Activated naive CD4-positive, alpha-beta T cell treated with anti-CD3 and anti-CD28 coated beads for 36 hours (primary cell): ENCODE results near the gene SDHD. TPM values are rescaled to one million over a fixed set of nuclear protein-coding genes. Genes with fewer than 3 reads are reported as not detected.
"Not testable (repeated sequence)": the region's sequence is repeated elsewhere in the genome, so short reads cannot be mapped to it uniquely, and the experiment has no call there.

Source experiments
- CTCF ChIA-PET: fragments of 350-600 bp; sonication (Branson Sonifier 250); formaldehyde crosslinking; loops from one replicate; lab custom pipeline; 2021; ENCODE audit warnings: antibody characterized with exemption; lab: Charles Lee
- DNase-seq: peaks from one replicate; pipeline ENCODE4 v3.0.0-alpha.2; 2020
- H3K27ac Mint-ChIP-seq: one replicate; pipeline ENCODE4 v1.8.0; 2021; ENCODE audit warnings: mild to moderate bottlenecking, mixed read lengths
- H3K27me3 Mint-ChIP-seq: one replicate; pipeline ENCODE4 v1.8.0; 2021; ENCODE audit warnings: low read depth, mixed read lengths
- H3K36me3 Mint-ChIP-seq: one replicate; pipeline ENCODE4 v1.8.0; 2021; ENCODE audit warnings: low read depth, mixed read lengths
- H3K4me1 Mint-ChIP-seq: one replicate; pipeline ENCODE4 v1.8.0; 2021; ENCODE audit warnings: low read depth, mixed read lengths
- H3K4me3 Mint-ChIP-seq: one replicate; pipeline ENCODE4 v1.8.0; 2021; ENCODE audit warnings: mild to moderate bottlenecking, moderate library complexity, mixed read lengths
- H3K9me3 Mint-ChIP-seq: one replicate; pipeline ENCODE4 v1.8.0; 2021; ENCODE audit warnings: mixed read lengths
- intact Hi-C: fragments of 100-400 bp; cut with micrococcal nuclease; formaldehyde crosslinking; loops from one replicate; pipeline ENCODE4 v1.15.1; 2023
- total RNA-seq, 2 experiments: library from RNA; stranded (reverse); gene quantifications; one replicate each; pipeline ENCODE4 v1.2.3, GENCODE V29; 2021

The SDHD gene
- total RNA-seq, 2 experiments from 2014 or later: 101 to 115 TPM

DNA sequence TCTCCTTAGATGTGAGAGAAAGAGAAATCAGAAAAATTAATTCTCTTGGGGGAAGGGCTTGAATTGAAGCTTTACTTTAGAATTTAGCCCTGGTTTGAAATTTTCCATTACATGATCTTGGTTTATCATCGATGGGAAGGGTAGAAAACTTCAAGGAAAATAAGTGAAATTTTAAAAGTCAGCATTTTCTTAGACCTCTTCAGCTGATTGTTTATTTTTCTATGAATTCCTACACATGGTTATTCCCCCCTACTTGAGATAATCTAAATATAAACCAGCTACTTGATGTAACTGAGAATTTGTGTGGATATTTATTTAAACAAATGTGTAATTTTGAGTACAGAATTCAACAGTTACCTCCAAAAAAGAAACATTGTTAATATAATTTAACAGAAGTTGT lies 23.8 kb upstream of the SDHD start:
- Mint-ChIP-seq H3K36me3 (peaks cover 14% of the 10 kb centered on the region), H3K9me3 (no peaks in the 10 kb centered on the region), H3K27ac (no peak overlapping the region), H3K4me1 (no peaks in the 10 kb centered on the region), H3K4me3 (no peak overlapping the region), H3K27me3 (no peaks in the 10 kb centered on the region)
- DNase-seq: no peak
- intact Hi-C loops: no loop called here
- CTCF ChIA-PET: no interaction called here

DNA sequence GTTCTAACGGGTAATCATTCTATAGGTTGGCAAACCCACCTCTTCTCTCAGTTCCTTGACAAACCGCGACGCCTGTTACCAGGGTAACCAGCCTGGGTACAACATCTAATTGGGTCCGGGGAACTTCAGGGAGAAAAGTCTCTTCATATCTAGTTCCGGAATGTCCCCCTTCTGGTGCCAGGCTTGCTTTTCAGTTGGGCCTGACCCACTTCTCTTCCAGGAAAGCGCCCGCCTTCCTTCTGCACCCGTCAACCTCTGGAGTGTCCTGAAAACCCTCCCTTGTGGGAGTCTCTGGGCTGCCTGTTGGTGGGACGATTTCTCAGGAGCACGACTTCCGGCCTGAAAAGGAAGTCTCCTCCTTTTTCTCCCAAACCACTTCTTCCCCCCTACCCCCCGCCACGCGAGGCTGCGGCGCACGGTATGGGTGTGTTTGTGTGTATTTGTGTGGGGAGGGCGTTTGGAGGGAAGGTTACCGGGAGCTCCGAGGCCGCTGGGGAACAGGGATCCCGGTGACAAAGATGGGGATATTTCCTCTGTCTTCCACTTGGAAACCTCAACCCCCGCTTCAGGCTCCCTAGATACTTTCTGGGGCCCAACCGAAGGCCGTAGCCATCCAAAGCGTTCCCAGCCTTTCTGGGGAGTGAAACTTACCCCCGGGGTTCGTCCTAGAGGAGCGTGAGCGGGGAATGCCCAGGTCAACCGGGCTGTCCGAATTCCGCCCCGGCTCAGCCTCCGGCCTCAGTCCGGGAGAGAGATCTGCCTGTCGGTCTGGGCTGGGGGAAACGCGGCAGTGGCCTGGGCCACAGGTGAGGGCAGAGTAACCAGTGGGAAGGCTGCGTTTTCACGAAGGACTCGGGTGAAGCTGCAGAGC lies 12.5 kb upstream of the SDHD start, which contains the start of the genes NKAPD1 and PIH1D2:
NKAPD1 (plus strand) TSS at position 359 of the 871 bp plus-strand sequence. CDS start 1,276 bp downstream, outside the sequence.
PIH1D2 (minus strand) TSS at position 77 of the 871 bp plus-strand sequence. CDS start 843 bp downstream, outside the sequence.
- DNase-seq: peak; percentile 86
- Mint-ChIP-seq H3K36me3 (peaks cover 18% of the 10 kb centered on the region), H3K4me1 (peaks cover 28% of the 10 kb centered on the region), H3K4me3 (peak within 1 kb of the TSS; percentile 97), H3K9me3 (no peaks in the 10 kb centered on the region), H3K27me3 (peaks cover 6% of the 10 kb centered on the region), H3K27ac (peak within 1 kb of the TSS; percentile 97)
- CTCF ChIA-PET: interaction anchor here (0.9 to 1.5 kb wide), 2 partner anchors 13 to 146 kb away, joined by 4 read pairs; partner anchors contain the start of genes SDHD and TIMM8B
- intact Hi-C loops: loop anchor here (1.0 kb wide), 5 partner anchors 12 to 1240 kb away; partner anchors contain the start of genes CFAP68, DLAT, FDXACB1 and SDHD

DNA sequence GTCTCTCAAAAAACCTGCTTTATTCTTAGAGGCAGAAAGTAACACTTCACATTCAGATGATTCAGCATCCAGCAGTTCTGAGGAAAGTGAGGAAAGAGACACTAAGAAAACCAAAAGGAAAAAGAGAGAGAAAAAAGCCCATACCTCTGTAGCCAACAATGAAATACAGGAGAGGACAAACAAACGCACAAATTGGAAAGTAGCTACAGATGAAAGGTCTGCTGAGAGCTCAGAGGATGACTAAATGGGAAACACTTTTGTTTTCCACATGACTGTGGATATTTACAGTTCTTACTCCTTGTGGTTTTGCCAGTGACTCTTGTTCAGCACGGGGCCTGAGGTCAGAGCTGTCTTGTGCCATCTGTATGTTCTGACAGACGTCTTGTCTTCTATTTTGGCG lies 3.9 kb upstream of the SDHD start:
- Mint-ChIP-seq H3K9me3 (no peaks in the 10 kb centered on the region), H3K27ac (peak overlapping the region; percentile 68), H3K4me1 (peaks cover 47% of the 10 kb centered on the region), H3K27me3 (no peaks in the 10 kb centered on the region), H3K36me3 (peaks cover 51% of the 10 kb centered on the region), H3K4me3 (no peak overlapping the region)
- CTCF ChIA-PET: interaction anchor here (0.6 to 1.6 kb wide), 2 partner anchors 151 to 197 kb away, joined by 5 to 7 read pairs; no protein-coding TSS in a partner anchor
- intact Hi-C loops: loop anchor here (2.0 to 10.0 kb wide), 3 partner anchors 26 to 1692 kb away; partner anchors contain the start of genes CLDN25, SIK2 and ZW10
- DNase-seq: peak; percentile 34

DNA sequence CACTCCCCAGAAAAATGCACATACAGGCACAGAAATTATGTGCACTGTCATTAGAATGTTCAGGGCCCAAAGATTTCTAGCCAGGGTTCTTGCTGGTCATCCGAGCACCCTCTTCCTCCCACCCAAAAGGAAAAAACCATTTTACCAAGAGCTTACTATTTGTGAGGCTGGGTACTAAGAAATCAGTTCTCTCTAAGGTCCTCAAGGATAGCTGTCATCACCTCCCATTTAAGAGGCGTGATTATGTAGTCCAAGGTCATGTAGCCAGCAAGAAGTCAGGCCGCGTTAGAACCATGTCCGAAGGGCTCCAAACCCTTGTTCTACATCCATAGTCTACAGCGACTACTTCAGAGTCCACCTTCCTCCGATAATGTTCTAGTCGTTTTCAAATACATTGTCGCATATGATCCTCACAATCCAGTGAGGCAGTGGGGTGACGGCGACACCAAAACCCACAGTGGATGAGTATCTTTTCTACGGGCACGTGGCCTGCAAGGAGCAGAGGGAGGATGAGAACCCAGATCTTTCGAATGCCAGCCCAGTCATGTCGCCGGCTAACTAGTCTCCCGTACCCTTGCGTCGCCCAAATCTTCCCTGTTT lies 751 bp upstream of the SDHD start:
- no peaks in the 10 kb centered on the region for H3K9me3 Mint-ChIP-seq
- H3K4me3 Mint-ChIP-seq: peak overlapping the region; percentile 97
- intact Hi-C loops: loop anchor here (1.0 to 10.0 kb wide), 11 partner anchors 12 to 1689 kb away; partner anchors contain the start of genes ALG9, CFAP68, CLDN25 and DLAT
- CTCF ChIA-PET: interaction anchor here (0.7 to 1.3 kb wide), 2 partner anchors 11 to 29 kb away, joined by 3 to 4 read pairs; partner anchors contain the start of genes NKAPD1 and PIH1D2
- no peaks in the 10 kb centered on the region for H3K27me3 Mint-ChIP-seq
- peak; percentile 66 for DNase-seq
- H3K4me1 Mint-ChIP-seq: peaks cover 69% of the 10 kb centered on the region
- peaks cover 58% of the 10 kb centered on the region for H3K36me3 Mint-ChIP-seq
- peak overlapping the region; percentile 93 for H3K27ac Mint-ChIP-seq

DNA sequence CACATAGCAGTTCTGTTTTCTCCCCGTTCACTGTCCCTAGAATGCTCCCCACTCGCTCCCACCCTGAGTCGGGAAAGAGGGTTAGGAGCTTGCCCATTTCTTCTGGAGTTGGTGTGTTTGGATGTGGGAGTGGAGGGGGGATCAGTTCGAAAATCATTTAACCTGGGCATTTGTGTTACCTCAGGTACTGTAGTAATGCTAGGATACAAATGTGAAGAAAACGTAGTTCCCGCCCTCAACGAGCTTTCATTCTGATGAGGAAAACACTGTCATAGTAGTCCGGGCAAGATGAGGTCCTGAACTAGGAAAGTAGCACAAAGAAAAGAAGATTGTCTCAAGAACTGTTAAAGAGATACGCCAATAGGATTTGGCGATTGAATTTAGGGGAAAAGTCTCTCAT lies 539 bp downstream of the SDHD start:
- intact Hi-C loops: loop anchor here (2.0 to 10.0 kb wide), 4 partner anchors 38 to 1688 kb away; partner anchors contain the start of genes CLDN25, PPP2R1B, SIK2 and ZW10
- Mint-ChIP-seq H3K27ac (peak overlapping the region; percentile 93), H3K36me3 (peaks cover 61% of the 10 kb centered on the region), H3K4me3 (peak overlapping the region; percentile 97), H3K4me1 (peaks cover 64% of the 10 kb centered on the region), H3K27me3 (no peaks in the 10 kb centered on the region), H3K9me3 (no peaks in the 10 kb centered on the region)
- no peak for DNase-seq
- CTCF ChIA-PET: interaction anchor here (0.9 to 2.8 kb wide), 5 partner anchors 13 to 156 kb away, joined by 3 to 13 read pairs (median 3); partner anchors contain the start of genes NKAPD1 and PIH1D2

DNA sequence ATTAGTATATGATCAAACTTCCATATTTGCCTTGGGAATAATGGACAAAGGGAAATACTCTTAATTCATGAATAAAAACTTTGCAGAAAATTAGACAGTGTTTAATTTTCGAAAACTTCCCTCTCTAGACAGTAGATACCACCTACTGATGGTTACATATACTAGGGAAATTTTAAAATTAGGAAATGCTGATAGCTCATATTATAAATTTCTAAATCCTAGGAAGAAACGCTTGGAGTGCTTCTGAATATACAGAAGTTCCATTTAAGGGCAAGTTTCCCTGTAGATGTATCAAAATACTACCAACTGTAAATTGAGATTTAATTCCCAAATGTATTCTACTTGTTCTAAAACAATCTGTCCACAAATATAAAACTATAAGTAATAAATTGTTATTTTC lies 8.6 kb downstream of the SDHD start:
- CTCF ChIA-PET: interaction anchor here (0.6 kb wide), 1 partner anchor 1811 kb away, joined by 4 read pairs; no protein-coding TSS in a partner anchor
- intact Hi-C loops, H3K27ac Mint-ChIP-seq, H3K4me1 Mint-ChIP-seq, DNase-seq, H3K4me3 Mint-ChIP-seq, H3K27me3 Mint-ChIP-seq, H3K9me3 Mint-ChIP-seq: not testable (repeated sequence)
- H3K36me3 Mint-ChIP-seq: peaks cover 23% of the 10 kb centered on the region

DNA sequence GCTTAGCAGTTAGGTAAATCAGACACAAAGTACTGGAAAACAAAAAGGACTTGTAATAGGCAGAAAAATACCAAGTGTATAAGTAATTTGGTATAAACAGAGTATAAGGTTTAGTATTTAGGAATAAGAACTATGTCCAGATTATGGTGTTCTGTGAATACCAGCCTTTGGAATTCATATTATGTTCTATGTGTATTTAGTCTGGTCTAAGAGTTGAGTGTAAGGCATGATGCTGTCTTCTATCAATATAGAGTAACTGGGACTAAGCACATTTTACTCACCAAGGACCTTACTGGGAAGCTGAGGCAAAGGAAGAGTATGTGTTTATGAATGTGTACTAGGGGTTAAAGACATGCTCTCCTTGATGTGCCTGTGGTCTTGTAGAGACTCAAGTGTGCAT lies 9.5 kb downstream of the SDHD start:
- CTCF ChIA-PET: interaction anchor here (0.8 kb wide), 1 partner anchor 24 kb away, joined by 3 read pairs; no protein-coding TSS in a partner anchor
- no peaks in the 10 kb centered on the region for H3K9me3 Mint-ChIP-seq
- no peak overlapping the region for H3K27ac Mint-ChIP-seq
- peaks cover 18% of the 10 kb centered on the region for H3K36me3 Mint-ChIP-seq
- intact Hi-C loops: no loop called here
- DNase-seq: no peak
- H3K4me3 Mint-ChIP-seq: no peak overlapping the region
- H3K27me3 Mint-ChIP-seq: no peaks in the 10 kb centered on the region
- no peaks in the 10 kb centered on the region for H3K4me1 Mint-ChIP-seq

DNA sequence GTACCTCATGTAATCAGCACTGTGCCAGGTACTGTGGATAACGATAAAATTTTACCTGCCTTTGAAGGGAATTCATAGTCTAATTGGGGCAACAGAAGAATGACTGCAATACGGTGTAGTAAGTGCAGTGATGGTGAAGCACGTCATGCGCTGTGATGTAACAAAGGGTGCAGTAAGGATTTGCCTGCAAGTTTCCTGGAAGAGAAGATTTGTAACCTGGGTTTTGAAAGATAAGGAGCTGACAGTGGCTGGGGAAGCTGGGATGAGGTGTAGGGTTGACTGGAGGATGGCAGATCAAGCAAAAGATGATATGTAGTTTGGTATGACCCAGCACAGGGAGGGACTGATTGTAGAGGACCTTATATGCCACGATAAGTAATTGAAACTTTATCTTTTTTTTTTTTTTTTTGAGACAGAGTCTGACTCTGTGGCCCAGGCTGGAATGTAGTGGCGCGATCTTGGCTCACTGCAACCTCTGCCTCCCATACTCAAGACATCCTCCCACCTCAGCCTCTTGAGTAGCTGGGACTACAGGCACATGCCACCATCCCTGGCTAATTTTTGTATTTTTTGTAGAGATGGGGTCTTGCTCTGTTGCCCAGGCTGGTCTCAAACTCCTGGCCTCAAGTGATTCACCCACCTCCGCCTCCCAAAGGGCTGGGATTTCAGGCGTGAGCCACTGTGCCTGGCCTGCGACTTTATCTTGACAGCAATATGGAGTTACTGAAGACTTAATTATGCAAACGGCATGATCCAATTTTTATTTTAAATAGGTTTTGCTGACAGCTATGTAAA lies 11.3 kb downstream of the SDHD start:
- Mint-ChIP-seq H3K4me1 (no peaks in the 10 kb centered on the region), H3K27ac (no peak overlapping the region), H3K36me3 (peaks cover 11% of the 10 kb centered on the region), H3K9me3 (no peaks in the 10 kb centered on the region), H3K4me3 (no peak overlapping the region), H3K27me3 (no peaks in the 10 kb centered on the region)
- CTCF ChIA-PET: interaction anchor here (1.7 kb wide), 1 partner anchor 15 kb away, joined by 9 read pairs; no protein-coding TSS in a partner anchor
- no peak for DNase-seq
- intact Hi-C loops: no loop called here

DNA sequence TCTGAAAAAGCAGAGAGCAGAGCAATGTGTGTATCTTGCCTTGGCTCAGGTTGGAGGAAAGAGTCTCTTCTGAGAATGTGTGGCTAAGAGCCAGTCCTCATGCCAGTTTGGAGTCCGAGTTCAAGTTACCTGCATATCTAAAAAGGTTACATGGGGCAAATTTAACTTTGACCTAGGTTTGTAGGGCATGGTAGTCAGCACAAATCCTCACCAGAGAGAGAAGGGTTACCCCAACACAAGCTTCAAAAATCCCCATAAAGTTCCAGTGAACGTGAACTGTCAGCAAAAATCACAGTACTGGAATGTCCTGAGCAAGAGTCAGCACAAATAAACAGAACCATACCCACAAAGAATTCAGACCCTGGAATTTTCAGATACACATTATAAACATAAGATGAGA lies 13.8 kb downstream of the SDHD start:
- H3K9me3 Mint-ChIP-seq: no peaks in the 10 kb centered on the region
- no peak overlapping the region for H3K4me3 Mint-ChIP-seq
- intact Hi-C loops: no loop called here
- H3K36me3 Mint-ChIP-seq: peaks cover 7% of the 10 kb centered on the region
- no peak overlapping the region for H3K27ac Mint-ChIP-seq
- H3K4me1 Mint-ChIP-seq: peaks cover 2% of the 10 kb centered on the region
- DNase-seq: no peak
- CTCF ChIA-PET: interaction anchor here (1.0 kb wide), 1 partner anchor 14 kb away, joined by 6 read pairs; no protein-coding TSS in a partner anchor
- H3K27me3 Mint-ChIP-seq: no peaks in the 10 kb centered on the region

DNA sequence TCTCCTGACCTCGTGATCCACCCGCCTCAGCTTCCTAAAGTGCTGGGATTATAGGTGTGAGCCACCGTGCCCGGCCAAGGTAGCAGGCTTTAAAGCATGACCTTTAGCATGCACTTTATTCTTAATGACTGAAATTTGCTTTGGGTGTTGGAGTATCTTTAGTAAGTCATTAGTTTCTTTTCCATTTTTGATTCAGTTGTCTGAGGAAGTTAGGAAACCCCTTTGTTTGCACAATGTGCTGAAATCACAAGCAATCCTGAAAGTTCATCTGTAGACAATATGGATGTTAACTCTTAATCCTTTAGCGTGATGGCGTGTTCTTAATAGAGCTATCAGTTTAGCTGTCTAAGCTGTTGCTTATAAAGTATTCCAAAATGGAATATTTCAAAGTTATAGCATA lies 16.8 kb downstream of the SDHD start:
- CTCF ChIA-PET: interaction anchor here (1.0 to 1.8 kb wide), 4 partner anchors 9 to 485 kb away, joined by 3 to 9 read pairs (median 4); no protein-coding TSS in a partner anchor
- H3K27me3 Mint-ChIP-seq: no peaks in the 10 kb centered on the region
- no peak overlapping the region for H3K4me3 Mint-ChIP-seq
- H3K4me1 Mint-ChIP-seq: peaks cover 2% of the 10 kb centered on the region
- peaks cover 2% of the 10 kb centered on the region for H3K36me3 Mint-ChIP-seq
- H3K9me3 Mint-ChIP-seq: no peaks in the 10 kb centered on the region
- no peak overlapping the region for H3K27ac Mint-ChIP-seq
- intact Hi-C loops: no loop called here
- DNase-seq: no peak

DNA sequence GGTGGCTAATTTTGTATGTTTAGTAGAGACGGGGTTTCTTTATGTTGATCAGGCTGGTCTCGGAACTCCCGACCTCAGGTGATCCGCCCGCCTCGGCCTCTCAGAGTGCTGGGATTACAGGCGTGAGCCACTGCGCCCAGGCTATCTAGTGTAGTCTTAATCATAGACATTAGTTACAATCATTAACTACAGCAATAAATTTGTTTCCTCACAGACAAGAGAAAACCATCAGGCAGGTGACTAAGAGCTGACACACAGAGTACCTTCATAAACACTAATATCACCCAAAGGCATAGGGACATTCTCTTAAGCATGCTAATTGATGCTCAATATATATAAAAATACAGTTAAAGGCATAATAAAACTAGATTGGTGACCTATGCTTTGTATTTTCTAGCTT lies 19.4 kb downstream of the SDHD start:
- peaks cover 2% of the 10 kb centered on the region for H3K4me1 Mint-ChIP-seq
- no peak for DNase-seq
- intact Hi-C loops: no loop called here
- H3K36me3 Mint-ChIP-seq: peaks cover 4% of the 10 kb centered on the region
- no peaks in the 10 kb centered on the region for H3K27me3 Mint-ChIP-seq
- H3K27ac Mint-ChIP-seq: no peak overlapping the region
- H3K9me3 Mint-ChIP-seq: no peaks in the 10 kb centered on the region
- H3K4me3 Mint-ChIP-seq: no peak overlapping the region
- CTCF ChIA-PET: interaction anchor here (1.1 to 1.3 kb wide), 2 partner anchors 13 to 174 kb away, joined by 6 to 8 read pairs; no protein-coding TSS in a partner anchor
